ENCODE results near the gene SLC8A3. TPM values are rescaled to one million over a fixed set of nuclear protein-coding genes. Genes with fewer than 3 reads are reported as not detected.

SLC8A3 gene
- total and polyA plus RNA-seq, 10 of the 15 experiments (the other 5 are each of a cell fraction or from before 2014, with no cell fraction given), result 0.04 to 0.17 (median 0.13) TPM; not detected in 3

DNA sequence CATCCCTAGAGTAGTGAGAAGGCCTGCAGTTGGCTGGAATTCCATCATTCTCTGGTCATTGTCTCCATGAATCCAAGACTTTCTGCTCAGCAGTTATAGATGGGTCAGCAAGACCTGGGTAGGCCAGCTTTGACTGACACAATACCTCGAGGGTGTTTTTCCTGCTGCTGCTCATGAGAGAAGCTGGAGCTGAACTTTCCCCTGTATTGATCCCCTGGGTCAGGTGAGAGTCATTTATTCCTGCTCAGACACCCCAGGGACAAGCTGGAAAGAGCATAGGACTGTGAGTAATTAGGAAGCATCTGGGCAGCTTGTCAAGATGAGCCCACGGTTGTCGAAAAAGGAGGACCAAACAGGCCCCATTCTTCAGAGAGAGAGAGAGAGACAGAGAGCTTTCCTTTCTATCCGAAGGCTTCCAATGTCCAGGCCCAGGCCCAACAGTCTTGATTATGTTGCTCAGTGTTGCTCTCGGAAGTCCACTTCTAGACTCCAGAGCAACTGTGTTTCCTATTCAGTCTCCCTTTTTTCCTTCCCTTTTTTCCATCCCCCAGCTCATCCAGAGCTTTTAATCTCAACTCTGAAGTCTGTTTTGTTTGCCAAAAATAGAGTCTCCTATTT is 131.1 kb downstream of the SLC8A3 start (continued):
- TF ChIP-seq ELK1 (IDR thresholded peaks at IDR 0.05; ENCODE audit: low read depth, low read length), result no peak

GRCh38 chr14:70052990-70053389 is 135.8 kb downstream of the SLC8A3 start:
- TF ChIP-seq, protein P1, sequence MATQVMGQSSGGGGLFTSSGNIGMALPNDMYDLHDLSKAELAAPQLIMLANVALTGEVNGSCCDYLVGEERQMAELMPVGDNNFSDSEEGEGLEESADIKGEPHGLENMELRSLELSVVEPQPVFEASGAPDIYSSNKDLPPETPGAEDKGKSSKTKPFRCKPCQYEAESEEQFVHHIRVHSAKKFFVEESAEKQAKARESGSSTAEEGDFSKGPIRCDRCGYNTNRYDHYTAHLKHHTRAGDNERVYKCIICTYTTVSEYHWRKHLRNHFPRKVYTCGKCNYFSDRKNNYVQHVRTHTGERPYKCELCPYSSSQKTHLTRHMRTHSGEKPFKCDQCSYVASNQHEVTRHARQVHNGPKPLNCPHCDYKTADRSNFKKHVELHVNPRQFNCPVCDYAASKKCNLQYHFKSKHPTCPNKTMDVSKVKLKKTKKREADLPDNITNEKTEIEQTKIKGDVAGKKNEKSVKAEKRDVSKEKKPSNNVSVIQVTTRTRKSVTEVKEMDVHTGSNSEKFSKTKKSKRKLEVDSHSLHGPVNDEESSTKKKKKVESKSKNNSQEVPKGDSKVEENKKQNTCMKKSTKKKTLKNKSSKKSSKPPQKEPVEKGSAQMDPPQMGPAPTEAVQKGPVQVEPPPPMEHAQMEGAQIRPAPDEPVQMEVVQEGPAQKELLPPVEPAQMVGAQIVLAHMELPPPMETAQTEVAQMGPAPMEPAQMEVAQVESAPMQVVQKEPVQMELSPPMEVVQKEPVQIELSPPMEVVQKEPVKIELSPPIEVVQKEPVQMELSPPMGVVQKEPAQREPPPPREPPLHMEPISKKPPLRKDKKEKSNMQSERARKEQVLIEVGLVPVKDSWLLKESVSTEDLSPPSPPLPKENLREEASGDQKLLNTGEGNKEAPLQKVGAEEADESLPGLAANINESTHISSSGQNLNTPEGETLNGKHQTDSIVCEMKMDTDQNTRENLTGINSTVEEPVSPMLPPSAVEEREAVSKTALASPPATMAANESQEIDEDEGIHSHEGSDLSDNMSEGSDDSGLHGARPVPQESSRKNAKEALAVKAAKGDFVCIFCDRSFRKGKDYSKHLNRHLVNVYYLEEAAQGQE (IDR thresholded peaks at IDR 0.05; ENCODE audit: low read depth, low read length), result peak; percentile 91
- TF ChIP-seq SRF (IDR thresholded peaks at IDR 0.05; ENCODE audit: low read depth in 2 of 2, low read length in 2 of 2), result no peak
- TF ChIP-seq ESRRA (IDR thresholded peaks at IDR 0.05; ENCODE audit: low read length), result no peak
- Histone ChIP-seq H3K4me3 (no peak overlapping the region), H4K20me1 (ENCODE audit: control insufficient read depth, insufficient read depth) (no peaks in the 10 kb centered on the region), H3K4me1 (ENCODE audit: control insufficient read depth, insufficient read depth, low read length) (no peaks in the 10 kb centered on the region), H3K9ac (ENCODE audit: control insufficient read depth, insufficient read depth, low read length) (no peak overlapping the region), H3K27me3 (replicated peaks in 1 of 2; ENCODE audit: control insufficient read depth in 2 of 2, insufficient read depth in 2 of 2, low read length in 1 of 2) (no peaks in the 10 kb centered on the region), H3K4me2 (ENCODE audit: control insufficient read depth, insufficient read depth) (no peak overlapping the region), H3K79me2 (ENCODE audit: control insufficient read depth, insufficient read depth, low read length) (no peaks in the 10 kb centered on the region), H2AFZ (ENCODE audit: control insufficient read depth, low read depth, low read length) (no peak overlapping the region), H3K36me3 (ENCODE audit: control insufficient read depth in 2 of 2, insufficient read depth in 2 of 2, low read length in 1 of 2) (no peaks in the 10 kb centered on the region), H3K9me3 (replicated peaks; ENCODE audit: control insufficient read depth, insufficient read depth, low read length) (no peaks in the 10 kb centered on the region), H3K27ac (ENCODE audit: control insufficient read depth, insufficient read depth) (no peak overlapping the region)
- ChIA-PET CTCF (interaction anchor here (1.0 kb wide), 1 partner anchor 9 kb away, joined by 3 read pairs; no protein-coding TSS in a partner anchor), POLR2A (no interaction called here), RAD21 (ENCODE audit: unreplicated experiment) (interaction anchor here (0.6 kb wide), 1 partner anchor 243 kb away, joined by 3 read pairs; no protein-coding TSS in a partner anchor), SMC1A (ENCODE audit: uncharacterized antibody, unreplicated experiment) (interaction anchor here (0.6 kb wide), 1 partner anchor 249 kb away, joined by 3 read pairs; no protein-coding TSS in a partner anchor)
- intact Hi-C loops (cut with micrococcal nuclease; ENCODE audit: unreplicated experiment), result no loop called here
- WGBS (ENCODE audit: insufficient coverage, insufficient replicate concordance, low lambda C conversion rate, missing lambda C conversion rate), result 48% methylated on average over 3 of the region's 3 CpGs
- FAIRE-seq (no peak), ATAC-seq (no peak), DNase-seq (ENCODE audit: low read depth, low spot score) (no peak)
- BruUV-seq (replicated peaks), result no TSS peak
- in situ Hi-C loops (cut with MboI), result no loop called here
